GM12873 (cell line): ENCODE data around the gene TAS2R60.

Experiments
- CTCF ChIP-seq: IDR thresholded peaks from 2 replicates; pipeline ENCODE4 v1.5.1; 2012; ENCODE audit warnings: low read depth, mild to moderate bottlenecking, moderate library complexity, low read length, control low read depth; ENCODE audit not compliant: insufficient read depth; ENCODE audit errors: missing control alignments

The TAS2R60 gene

GRCh38 chr7:143437578-143437977 is 5.7 kb upstream of the TAS2R60 start:
- no peak for TF ChIP-seq CTCF

- no peak for TF ChIP-seq CTCF
These were observed 3.4 kb upstream of the TAS2R60 start for GRCh38 chr7:143439866-143440265.

GRCh38 chr7:143444063-143444782 is 970 bp downstream of the TAS2R60 start:
- no peak for TF ChIP-seq CTCF

- TF ChIP-seq CTCF: no peak
These were observed 1.5 kb downstream of the TAS2R60 start for GRCh38 chr7:143444785-143445184.

GRCh38 chr7:143447466-143447865 is 4.2 kb downstream of the TAS2R60 start:
- no peak for TF ChIP-seq CTCF

GRCh38 chr7:143448429-143448828 is 5.2 kb downstream of the TAS2R60 start:
- no peak for TF ChIP-seq CTCF

GRCh38 chr7:143449793-143450192 is 6.5 kb downstream of the TAS2R60 start:
- no peak for TF ChIP-seq CTCF
